D721Med (cell line): ENCODE measurements around the gene FILIP1L.

Experiments used
- DNase-seq: peaks from one replicate; pipeline ENCODE4 v3.0.0; 2011; ENCODE audit warnings: low spot score; ENCODE audit not compliant: insufficient read length
- FAIRE-seq: peaks from 2 replicates; lab custom pipeline; 2011; peaks lifted over from hg19 to GRCh38; lab: Jason Lieb, UNC
- CTCF ChIP-seq: IDR thresholded peaks from 2 replicates; pipeline ENCODE4 v1.5.1; 2012; ENCODE audit warnings: mild to moderate bottlenecking, control low read depth; ENCODE audit not compliant: insufficient read depth; ENCODE audit errors: missing control alignments

Gene FILIP1L

GRCh38 chr3:100114413-100115030 is at the start of gene FILIP1L:
Gene FILIP1L (minus strand): TSS chr3:100114501.
- no peak for FAIRE-seq

GRCh38 chr3:100163787-100164186 is 49.5 kb upstream of the FILIP1L start:
- TF ChIP-seq CTCF, result no peak
- FAIRE-seq, result no peak
- no peak for DNase-seq

More at GRCh38 chr3:100114413-100115030, at the start of gene FILIP1L:
- TF ChIP-seq CTCF, result no peak
- no peak for DNase-seq

GRCh38 chr3:100160521-100160920 is 46.2 kb upstream of the FILIP1L start:
- TF ChIP-seq CTCF, result no peak
- DNase-seq (no peak), FAIRE-seq (no peak)

- no peak for TF ChIP-seq CTCF
- no peak for DNase-seq
- FAIRE-seq, result no peak
Measured at GRCh38 chr3:100159331-100160153, 45.2 kb upstream of the FILIP1L start.

- FAIRE-seq, result no peak
- TF ChIP-seq CTCF, result no peak
- no peak for DNase-seq
Measured at GRCh38 chr3:100158918-100159330, 44.6 kb upstream of the FILIP1L start.

GRCh38 chr3:100157685-100158084 is 43.4 kb upstream of the FILIP1L start:
- FAIRE-seq (no peak), DNase-seq (no peak)
- TF ChIP-seq CTCF, result no peak

GRCh38 chr3:100155590-100155989 is 41.3 kb upstream of the FILIP1L start:
- DNase-seq (no peak), FAIRE-seq (no peak)
- no peak for TF ChIP-seq CTCF
